ES-I3 (cell line): Measurements from ENCODE around the gene SPACDR.

Experiments used
- H3K36me3 ChIP-seq: 2 replicates; pipeline ENCODE4 v1.6.1; 2013; ENCODE audit warnings: mild to moderate bottlenecking, low read length, control low read depth, moderate library complexity; ENCODE audit not compliant: insufficient read depth
- H3K4me1 ChIP-seq: 2 replicates; pipeline ENCODE4 v1.6.1; 2013; ENCODE audit warnings: mild to moderate bottlenecking, control low read depth, low read length; ENCODE audit not compliant: insufficient read depth
- H3K9ac ChIP-seq: 2 replicates; pipeline ENCODE4 v1.6.1; 2013; ENCODE audit warnings: low read depth, mild to moderate bottlenecking, low read length, moderate library complexity
- H3K9me3 ChIP-seq: 2 replicates; pipeline ENCODE4 v1.6.1; 2013; ENCODE audit warnings: mild to moderate bottlenecking, low read length, moderate library complexity; ENCODE audit not compliant: control insufficient read depth, insufficient read depth

SPACDR gene

GRCh38 chr7:100490483-100491191 lies 26.6 kb upstream of the SPACDR start:
- Histone ChIP-seq H3K9ac (no peak overlapping the region), H3K4me1 (no peaks in the 10 kb centered on the region; the same call in 1 of the 2 replicates), H3K36me3 (no peaks in the 10 kb centered on the region), H3K9me3 (no peaks in the 10 kb centered on the region)

- no peaks in the 10 kb centered on the region for H3K36me3 ChIP-seq
- peaks cover 1% of the 10 kb centered on the region for H3K4me1 ChIP-seq
- no peak overlapping the region for H3K9ac ChIP-seq
- H3K9me3 ChIP-seq: no peaks in the 10 kb centered on the region
Observed at GRCh38 chr7:100489824-100490223, 25.8 kb upstream of the SPACDR start.

- Histone ChIP-seq H3K9ac (no peak overlapping the region), H3K36me3 (no peaks in the 10 kb centered on the region), H3K4me1 (peaks cover 6% of the 10 kb centered on the region), H3K9me3 (no peaks in the 10 kb centered on the region)
Observed at GRCh38 chr7:100489121-100489520, 25.1 kb upstream of the SPACDR start.

- Histone ChIP-seq H3K4me1 (peaks cover 6% of the 10 kb centered on the region), H3K9ac (no peak overlapping the region), H3K36me3 (no peaks in the 10 kb centered on the region), H3K9me3 (no peaks in the 10 kb centered on the region)
Observed at GRCh38 chr7:100488333-100489095, 24.5 kb upstream of the SPACDR start.

GRCh38 chr7:100486753-100487446 lies 22.8 kb upstream of the SPACDR start:
- Histone ChIP-seq H3K9ac (peak overlapping the region; percentile 36), H3K9me3 (no peaks in the 10 kb centered on the region), H3K4me1 (peaks cover 6% of the 10 kb centered on the region), H3K36me3 (no peaks in the 10 kb centered on the region)

- Histone ChIP-seq H3K9me3 (no peaks in the 10 kb centered on the region), H3K36me3 (no peaks in the 10 kb centered on the region), H3K9ac (no peak overlapping the region), H3K4me1 (peaks cover 6% of the 10 kb centered on the region)
Observed at GRCh38 chr7:100486111-100486636, 22.1 kb upstream of the SPACDR start.

- H3K9me3 ChIP-seq: no peaks in the 10 kb centered on the region
- H3K9ac ChIP-seq: no peak overlapping the region
- peaks cover 6% of the 10 kb centered on the region for H3K4me1 ChIP-seq
- H3K36me3 ChIP-seq: no peaks in the 10 kb centered on the region
Observed at GRCh38 chr7:100485471-100485876, 21.4 kb upstream of the SPACDR start.

- H3K4me1 ChIP-seq: peaks cover 6% of the 10 kb centered on the region
- H3K9ac ChIP-seq: peak overlapping the region; percentile 72; the same call in 1 of the 2 replicates
- no peaks in the 10 kb centered on the region for H3K36me3 ChIP-seq
- H3K9me3 ChIP-seq: no peaks in the 10 kb centered on the region
Observed at GRCh38 chr7:100484673-100485045, 20.6 kb upstream of the SPACDR start.

- H3K4me1 ChIP-seq: peaks cover 6% of the 10 kb centered on the region
- peak within 1 kb of the TSS; percentile 72 for H3K9ac ChIP-seq
- no peaks in the 10 kb centered on the region for H3K9me3 ChIP-seq
- no peaks in the 10 kb centered on the region for H3K36me3 ChIP-seq
Observed at GRCh38 chr7:100483722-100484672, 19.9 kb upstream of the SPACDR start, which contains the start of gene NYAP1. Gene NYAP1 (plus strand): TSS chr7:100483927. CDS start chr7:100485312, 1,385 bp downstream.

GRCh38 chr7:100483090-100483721 lies 19.1 kb upstream of the SPACDR start:
- no peaks in the 10 kb centered on the region for H3K36me3 ChIP-seq
- H3K4me1 ChIP-seq: peaks cover 6% of the 10 kb centered on the region
- H3K9ac ChIP-seq: peak overlapping the region; percentile 60
- H3K9me3 ChIP-seq: no peaks in the 10 kb centered on the region

- peak overlapping the region; percentile 60; the same call in 1 of the 2 replicates for H3K9ac ChIP-seq
- peaks cover 6% of the 10 kb centered on the region for H3K4me1 ChIP-seq
- no peaks in the 10 kb centered on the region for H3K36me3 ChIP-seq
- no peaks in the 10 kb centered on the region for H3K9me3 ChIP-seq
Observed at GRCh38 chr7:100482728-100483089, 18.6 kb upstream of the SPACDR start.

GRCh38 chr7:100481466-100481865 lies 17.4 kb upstream of the SPACDR start:
- no peaks in the 10 kb centered on the region for H3K9me3 ChIP-seq
- peaks cover 11% of the 10 kb centered on the region for H3K4me1 ChIP-seq
- H3K36me3 ChIP-seq: no peaks in the 10 kb centered on the region
- H3K9ac ChIP-seq: no peak overlapping the region

- peak within 1 kb of the TSS; percentile 83 for H3K9ac ChIP-seq
- peaks cover 8% of the 10 kb centered on the region; the same call in 1 of the 2 replicates for H3K4me1 ChIP-seq
- H3K36me3 ChIP-seq: no peaks in the 10 kb centered on the region
- no peaks in the 10 kb centered on the region for H3K9me3 ChIP-seq
Observed at GRCh38 chr7:100478958-100479660, 15.0 kb upstream of the SPACDR start, which contains the start of gene TSC22D4. Gene TSC22D4 (minus strand): TSS chr7:100479214. CDS start chr7:100478038, 1,176 bp downstream.
